HCT116 (cell line): ENCODE measurements around the gene ARF1. TPM values are rescaled to one million over a fixed set of nuclear protein-coding genes. Genes with fewer than 3 reads are reported as not detected.

Source experiments
- ATAC-seq: fragments of 200-7000 bp; cut with Tn5 transposase; 2 replicates; pipeline ENCODE4 v1.9.1; 2020; ENCODE audit warnings: mild to moderate bottlenecking, moderate library complexity
- BruUV-seq: library from RNA; stranded (reverse); fragments of 400-500 nt; replicated peaks from 2 replicates; lab custom pipeline; 2021; lab: Mats Ljungman, UMichigan
- CTCF ChIA-PET: fragments of 300-600 bp; sonication (Branson Sonifier 250); formaldehyde crosslinking; loops from one replicate; lab custom pipeline; 2021; ENCODE audit warnings: antibody characterized with exemption; lab: Charles Lee
- POLR2A ChIA-PET: fragments of 300-600, 350-600 bp; sonication (Branson Sonifier 250); formaldehyde crosslinking; loops from one replicate; lab custom pipeline; 2021; ENCODE audit warnings: antibody characterized with exemption; lab: Charles Lee
- RAD21 ChIA-PET, 2 experiments: fragments of 300-600 bp; sonication (Branson Sonifier 250); formaldehyde crosslinking; loops; one replicate each; lab custom pipeline; 2023; ENCODE audit warnings: low total read pairs in 2 of 2; ENCODE audit not compliant: uncharacterized antibody in 2 of 2, unreplicated experiment in 2 of 2, low non-redundant PET in 1 of 2; lab: Charles Lee
- DNase-seq: peaks from one replicate; pipeline ENCODE4 v3.0.0-alpha.2; 2010; ENCODE audit warnings: low read depth, low spot score
- H2AFZ ChIP-seq: fragments of 200-600 bp; shearing (Covaris generic), sonication (generic); 2 replicates; pipeline ENCODE4 v1.6.1; 2017; ENCODE audit warnings: low read depth, mixed run types, mixed read lengths, antibody characterized with exemption, low read length; ENCODE audit not compliant: poor library complexity, severe bottlenecking
- H3K27ac ChIP-seq: 2 replicates; pipeline ENCODE4 v1.5.1; 2012; ENCODE audit warnings: low read depth, low read length
- H3K27me3 ChIP-seq: fragments of 200-600 bp; sonication (generic); 2 replicates; pipeline ENCODE4 v1.6.1; 2016; ENCODE audit warnings: mixed run types, low read length, mixed read lengths; ENCODE audit not compliant: insufficient read depth
- H3K36me3 ChIP-seq, 2 experiments: fragments of 200-500 bp in 1 of 2; fragments of 200-600 bp in 1 of 2; sonication (Bioruptor generic) in 1 of 2; sonication (generic) in 1 of 2; 2 replicates each; pipeline versions ENCODE4 v1.5.1 to v1.6.1; 2014 to 2016; ENCODE audit warnings: low read length in 2 of 2, inconsistent platforms in 1 of 2, mixed read lengths in 1 of 2, mixed run types in 1 of 2; ENCODE audit not compliant: insufficient read depth in 2 of 2, control insufficient read depth in 1 of 2
- H3K4me1 ChIP-seq, 2 experiments: fragments of 200-600 bp in 1 of 2; sonication (generic) in 1 of 2; 2 replicates each; pipeline versions ENCODE4 v1.5.1 to v1.6.1; 2012 to 2017; ENCODE audit warnings: low read length in 2 of 2, inconsistent platforms in 1 of 2, mild to moderate bottlenecking in 1 of 2, mixed read lengths in 1 of 2, mixed run types in 1 of 2, moderate library complexity in 1 of 2; ENCODE audit not compliant: insufficient read depth in 2 of 2, control insufficient read depth in 1 of 2
- H3K4me2 ChIP-seq: fragments of 200-600 bp; sonication (generic); 2 replicates; pipeline ENCODE4 v1.6.1; 2017; ENCODE audit warnings: mixed run types, low read length, mixed read lengths
- H3K4me3 ChIP-seq, 2 experiments: fragments of 200-600 bp in 1 of 2; sonication (generic) in 1 of 2; replicated peaks in 1 of 2; 2 replicates each; pipeline ENCODE4 v1.5.1; 2011 to 2016; ENCODE audit warnings: low read length in 2 of 2, control low read depth in 1 of 2, low read depth in 1 of 2, mild to moderate bottlenecking in 1 of 2, mixed read lengths in 1 of 2, mixed run types in 1 of 2
- H3K79me2 ChIP-seq: fragments of 200-600 bp; sonication (generic); 2 replicates; pipeline ENCODE4 v1.6.1; 2017; ENCODE audit warnings: mild to moderate bottlenecking, mixed run types, low read length, moderate library complexity, mixed read lengths; ENCODE audit not compliant: insufficient read depth
- H3K9ac ChIP-seq: fragments of 200-600 bp; sonication (generic); 2 replicates; pipeline ENCODE4 v1.6.1; 2016; ENCODE audit warnings: low read length, mixed read lengths
- H3K9me2 ChIP-seq: fragments of 200-600 bp; sonication (generic), shearing (Covaris generic); 2 replicates; pipeline ENCODE4 v1.6.1; 2017; ENCODE audit warnings: mixed run types, mild to moderate bottlenecking, moderate library complexity; ENCODE audit not compliant: insufficient read depth
- H3K9me3 ChIP-seq, 2 experiments: fragments of 200-500 bp in 1 of 2; fragments of 200-600 bp in 1 of 2; sonication (Bioruptor generic) in 1 of 2; sonication (generic) in 1 of 2; 2 replicates each; pipeline ENCODE4 v1.6.1; 2014 to 2017; ENCODE audit warnings: low read length in 2 of 2, mixed read lengths in 2 of 2, inconsistent platforms in 1 of 2, low read depth in 1 of 2, mild to moderate bottlenecking in 1 of 2, mixed run types in 1 of 2, moderate library complexity in 1 of 2; ENCODE audit not compliant: control insufficient read depth in 1 of 2, insufficient read depth in 1 of 2
- H4K20me1 ChIP-seq: fragments of 200-600 bp; sonication (generic), shearing (Covaris generic); 2 replicates; pipeline ENCODE4 v1.6.1; 2017; ENCODE audit warnings: mixed run types, mild to moderate bottlenecking, moderate library complexity; ENCODE audit not compliant: insufficient read depth
- CBX3 ChIP-seq: IDR thresholded peaks from 2 replicates; pipeline ENCODE4 v1.6.1; 2012; ENCODE audit warnings: low read depth
- CEBPB ChIP-seq: IDR thresholded peaks from 2 replicates; pipeline ENCODE4 v1.6.1; 2012; ENCODE audit warnings: low read depth
- CTCF ChIP-seq, 3 experiments: fragments of 200-600 bp in 1 of 3; sonication (generic) in 1 of 3; IDR thresholded peaks in 2 of 3; conservative IDR thresholded peaks in 1 of 3; 2 replicates each; pipeline ENCODE4 v1.5.1; 2012 to 2017; ENCODE audit warnings: low read depth in 2 of 3, low read length in 2 of 3, antibody characterized with exemption in 1 of 3, borderline replicate concordance in 1 of 3, control low read depth in 1 of 3, mild to moderate bottlenecking in 1 of 3, mixed read lengths in 1 of 3, mixed run types in 1 of 3, moderate library complexity in 1 of 3; ENCODE audit not compliant: insufficient read depth in 1 of 3
- EGR1 ChIP-seq: IDR thresholded peaks from 2 replicates; pipeline ENCODE4 v1.6.1; 2012; ENCODE audit warnings: low read depth
- ELF1 ChIP-seq: IDR thresholded peaks from 2 replicates; pipeline ENCODE4 v1.6.1; 2012; ENCODE audit warnings: low read depth, borderline replicate concordance
- JUND ChIP-seq: IDR thresholded peaks from 2 replicates; pipeline ENCODE4 v1.6.1; 2012
- POLR2AphosphoS5 ChIP-seq: IDR thresholded peaks from 2 replicates; pipeline ENCODE4 v1.6.1; 2011; ENCODE audit warnings: mild to moderate bottlenecking, low read depth, low read length, moderate library complexity
- RAD21 ChIP-seq: IDR thresholded peaks from 2 replicates; pipeline ENCODE4 v1.6.1; 2012; ENCODE audit warnings: low read depth, mild to moderate bottlenecking
- REST ChIP-seq: IDR thresholded peaks from 2 replicates; pipeline ENCODE4 v1.6.1; 2012; ENCODE audit warnings: low read depth
- SP1 ChIP-seq: IDR thresholded peaks from 2 replicates; pipeline ENCODE4 v1.6.1; 2012; ENCODE audit warnings: low read depth
- SRF ChIP-seq: IDR thresholded peaks from 2 replicates; pipeline ENCODE4 v1.6.1; 2012; ENCODE audit warnings: low read depth
- TCF7L2 ChIP-seq: IDR thresholded peaks from 2 replicates; pipeline ENCODE4 v1.7.0; 2011; ENCODE audit warnings: borderline replicate concordance, inconsistent platforms; ENCODE audit not compliant: insufficient read depth, insufficient read length; ENCODE audit errors: extremely low read depth
- ZBTB33 ChIP-seq: IDR thresholded peaks from 2 replicates; pipeline ENCODE4 v1.6.1; 2011; ENCODE audit warnings: mild to moderate bottlenecking, low read length, moderate library complexity; ENCODE audit not compliant: insufficient replicate concordance; ENCODE audit errors: extremely low read depth
- ZNF274 ChIP-seq: fragments of 200-500 bp; sonication (Bioruptor generic); IDR thresholded peaks from 2 replicates; pipeline ENCODE4 v1.6.1; 2014; ENCODE audit warnings: mild to moderate bottlenecking, low read depth, low read length, inconsistent platforms
- intact Hi-C: fragments of 100-400 bp; cut with micrococcal nuclease; formaldehyde crosslinking; loops from 2 replicates; pipeline ENCODE4 v1.10.0; 2022
- total RNA-seq: library from RNA; stranded (reverse); gene quantifications from one replicate; pipeline ENCODE4 v1.2.1, GENCODE V29; 2021; ENCODE audit not compliant: unreplicated experiment
- TF ChIP-seq, protein P1 (sequence below): IDR thresholded peaks from 2 replicates; pipeline ENCODE4 v1.6.1; 2012

Gene ARF1
- total RNA-seq, 1 experiment from 2014 or later, result 394 TPM

- no peak for TF ChIP-seq CEBPB
- TF ChIP-seq ZBTB33, result no peak
- TF ChIP-seq SRF, result no peak
- no peak for TF ChIP-seq ZNF274
- no peak for TF ChIP-seq TCF7L2
- no peak for TF ChIP-seq EGR1
Observed at GRCh38 chr1:228089519-228090380, 7.2 kb downstream of the ARF1 start (continued).

GRCh38 chr1:228090613-228091081, 8.1 kb downstream of the ARF1 start:
- intact Hi-C loops, result no loop called here
- peaks cover 0 to 65% of the 10 kb centered on the region in 2 experiments; a peak in 2 of 4 replicates for H3K36me3 ChIP-seq
- BruUV-seq, result no TSS peak
- no peak overlapping the region for H3K4me3 ChIP-seq
- DNase-seq (no peak), ATAC-seq (no peak)
- H3K4me1 ChIP-seq, result peaks cover 3 to 21% of the 10 kb centered on the region in 2 experiments; a peak in 3 of 4 replicates
- RAD21 ChIA-PET, result no interaction called here
- H3K9me3 ChIP-seq, result peaks cover 10 to 19% of the 10 kb centered on the region in 2 experiments; a peak in 2 of 4 replicates
- H4K20me1 ChIP-seq, result peaks cover 57% of the 10 kb centered on the region; the same call in 1 of the 2 replicates
- CTCF ChIA-PET, result interaction anchor here (1.1 to 1.3 kb wide), 2 partner anchors 9 kb away, joined by 3 read pairs; partner anchors contain the start of gene ARF1
- peaks cover 100% of the 10 kb centered on the region for H3K79me2 ChIP-seq
- H3K9me2 ChIP-seq, result no peaks in the 10 kb centered on the region
- no peak overlapping the region for H3K4me2 ChIP-seq
- no peaks in the 10 kb centered on the region for H3K27me3 ChIP-seq
- no peak overlapping the region for H2AFZ ChIP-seq
- H3K9ac ChIP-seq, result no peak overlapping the region
- no peak overlapping the region for H3K27ac ChIP-seq
- POLR2A ChIA-PET, result interaction anchor here (1.3 kb wide), 1 partner anchor 9 kb away, joined by 4 read pairs; the partner anchor contains the start of gene ARF1
- TF ChIP-seq CTCF (IDR thresholded peaks at IDR 0.05 in 2 of 3, conservative IDR thresholded peaks at IDR 0.05 in 1 of 3; ENCODE audit: borderline replicate concordance in 1 of 3, insufficient read depth in 1 of 3, low read depth in 2 of 3, low read length in 2 of 3) (no peak), CBX3 (no peak), TCF7L2 (no peak), RAD21 (no peak), SP1 (no peak), ELF1 (no peak), JUND (no peak), REST (no peak), POLR2AphosphoS5 (no peak)
- TF ChIP-seq, protein P1, sequence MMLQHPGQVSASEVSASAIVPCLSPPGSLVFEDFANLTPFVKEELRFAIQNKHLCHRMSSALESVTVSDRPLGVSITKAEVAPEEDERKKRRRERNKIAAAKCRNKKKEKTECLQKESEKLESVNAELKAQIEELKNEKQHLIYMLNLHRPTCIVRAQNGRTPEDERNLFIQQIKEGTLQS, result no peak
